SU-DHL-6 (cell line): ENCODE data around the gene TREM2.

Experiments used
- H2AFZ ChIP-seq: fragments of 200-600 bp; sonication (generic); 2 replicates; pipeline ENCODE4 v1.6.1; 2014; ENCODE audit warnings: low read depth, mild to moderate bottlenecking, moderate library complexity, mixed read lengths, antibody characterized with exemption, low read length; ENCODE audit not compliant: severe bottlenecking
- H3F3A ChIP-seq: fragments of 200-600 bp; shearing (Covaris generic); 2 replicates; pipeline ENCODE4 v1.6.0; 2016; ENCODE audit warnings: antibody characterized with exemption, mild to moderate bottlenecking; ENCODE audit not compliant: insufficient read depth
- H3K27ac ChIP-seq: fragments of 200-600 bp; sonication (generic); 2 replicates; pipeline ENCODE4 v1.5.1; 2016; ENCODE audit warnings: low read depth, mild to moderate bottlenecking, low read length, moderate library complexity, mixed read lengths
- H3K27me3 ChIP-seq: fragments of 200-600 bp; sonication (generic), shearing (Covaris generic); 2 replicates; pipeline ENCODE4 v1.6.0; 2014; ENCODE audit warnings: mild to moderate bottlenecking, low read length
- H3K36me3 ChIP-seq: fragments of 200-600 bp; sonication (generic); 2 replicates; pipeline ENCODE4 v1.6.1; 2014; ENCODE audit warnings: mild to moderate bottlenecking, low read length, mixed read lengths
- H3K4me2 ChIP-seq: fragments of 300-600, 200-600 bp; shearing (Covaris generic), sonication (generic); 2 replicates; pipeline ENCODE4 v1.6.0; 2014; ENCODE audit warnings: low read length, low read depth, mild to moderate bottlenecking; ENCODE audit not compliant: poor library complexity, severe bottlenecking
- H3K4me3 ChIP-seq: fragments of 200-600 bp; sonication (generic); 2 replicates; pipeline ENCODE4 v1.5.1; 2014; ENCODE audit warnings: antibody characterized with exemption, low read length, mild to moderate bottlenecking, mixed read lengths; ENCODE audit not compliant: insufficient read depth, poor library complexity, severe bottlenecking
- H3K79me2 ChIP-seq: fragments of 200-600 bp; sonication (generic); 2 replicates; pipeline ENCODE4 v1.6.1; 2014; ENCODE audit warnings: mild to moderate bottlenecking, low read length, moderate library complexity; ENCODE audit not compliant: insufficient read depth
- H3K9ac ChIP-seq: fragments of 200-600 bp; sonication (generic); 2 replicates; pipeline ENCODE4 v1.7.0; 2014; ENCODE audit warnings: mild to moderate bottlenecking, low read length
- H3K9me2 ChIP-seq: fragments of 200-600 bp; sonication (generic); replicated peaks from 2 replicates; pipeline ENCODE4 v1.6.1; 2014; ENCODE audit warnings: low read length; ENCODE audit not compliant: insufficient read depth
- H3K9me3 ChIP-seq: fragments of 200-600 bp; sonication (generic); 2 replicates; pipeline ENCODE4 v1.6.1; 2014; ENCODE audit warnings: low read length, mixed read lengths; ENCODE audit not compliant: insufficient read depth
- H4K20me1 ChIP-seq: fragments of 200-600 bp; sonication (generic); 2 replicates; pipeline ENCODE4 v1.6.1; 2014; ENCODE audit warnings: low read depth, mild to moderate bottlenecking, antibody characterized with exemption, low read length, moderate library complexity, mixed read lengths
- CTCF ChIP-seq: fragments of 200-600 bp; sonication (generic); IDR thresholded peaks from one replicate; pipeline ENCODE4 v1.5.1; 2017; ENCODE audit warnings: antibody characterized with exemption, mild to moderate bottlenecking, low read length, moderate library complexity; ENCODE audit not compliant: insufficient read depth, poor library complexity, severe bottlenecking
- EZH2phosphoT487 ChIP-seq: fragments of 200-600 bp; sonication (generic), shearing (Covaris generic); conservative IDR thresholded peaks from 2 replicates; pipeline ENCODE4 v1.6.1; 2018; ENCODE audit warnings: mild to moderate bottlenecking, antibody characterized with exemption, low read length, moderate library complexity, mixed read lengths

TREM2 gene

GRCh38 chr6:41155132-41155805 is 7.6 kb downstream of the TREM2 start:
- Histone ChIP-seq H3K79me2 (no peaks in the 10 kb centered on the region), H4K20me1 (no peaks in the 10 kb centered on the region), H3K9me3 (no peaks in the 10 kb centered on the region), H3K4me2 (no peak overlapping the region), H3K4me3 (no peak overlapping the region), H3K9me2 (no peaks in the 10 kb centered on the region), H3K9ac (no peak overlapping the region), H2AFZ (no peak overlapping the region), H3K27me3 (no peaks in the 10 kb centered on the region), H3F3A (no peaks in the 10 kb centered on the region), H3K36me3 (no peaks in the 10 kb centered on the region), H3K27ac (no peak overlapping the region)
- TF ChIP-seq CTCF: no peak
- no peak for TF ChIP-seq EZH2phosphoT487

- H3K36me3 ChIP-seq: no peaks in the 10 kb centered on the region
- H3K79me2 ChIP-seq: no peaks in the 10 kb centered on the region
- no peak within 1 kb of the TSS for H2AFZ ChIP-seq
- no peaks in the 10 kb centered on the region for H4K20me1 ChIP-seq
- H3K4me2 ChIP-seq: no peak within 1 kb of the TSS
- H3K27ac ChIP-seq: no peak within 1 kb of the TSS
- no peak within 1 kb of the TSS for H3K9ac ChIP-seq
- H3K9me3 ChIP-seq: no peaks in the 10 kb centered on the region
- TF ChIP-seq EZH2phosphoT487: no peak
- TF ChIP-seq CTCF: no peak
- no peaks in the 10 kb centered on the region for H3F3A ChIP-seq
- H3K4me3 ChIP-seq: no peak within 1 kb of the TSS
- H3K27me3 ChIP-seq: no peaks in the 10 kb centered on the region
- H3K9me2 ChIP-seq: no peaks in the 10 kb centered on the region
Measured at GRCh38 chr6:41153992-41154625, 8.8 kb downstream of the TREM2 start, which contains the start of gene TREML1. Gene TREML1 (minus strand): TSS chr6:41154347. CDS start chr6:41154288, 59 bp downstream.

- Histone ChIP-seq H3K4me2 (no peak overlapping the region), H3F3A (no peaks in the 10 kb centered on the region), H3K9me3 (no peaks in the 10 kb centered on the region), H4K20me1 (no peaks in the 10 kb centered on the region), H3K36me3 (no peaks in the 10 kb centered on the region), H3K9ac (no peak overlapping the region), H3K9me2 (no peaks in the 10 kb centered on the region), H2AFZ (no peak overlapping the region), H3K27me3 (no peaks in the 10 kb centered on the region), H3K79me2 (no peaks in the 10 kb centered on the region), H3K27ac (no peak overlapping the region), H3K4me3 (no peak overlapping the region)
- TF ChIP-seq CTCF (no peak), EZH2phosphoT487 (no peak)
Measured at GRCh38 chr6:41153451-41153850, 9.5 kb downstream of the TREM2 start.
